SK-N-SH treated with all-trans-retinoic acid at 6 μM for 48 hours (cell line): Measurements from ENCODE around the gene AKR1D1.

ENCODE experiments used
- ATAC-seq: fragments of 200-7000 bp; cut with Tn5 transposase; 3 replicates; pipeline ENCODE4 v1.9.1; 2020; ENCODE audit warnings: mild to moderate bottlenecking, moderate library complexity
- ARNTL ChIP-seq: fragments of 450-650 bp; formaldehyde crosslinking; IDR thresholded peaks from 2 replicates; pipeline ENCODE4 v1.5.0; 2020; ENCODE audit warnings: low read depth, mild to moderate bottlenecking, moderate library complexity, borderline replicate concordance
- BACH2 ChIP-seq: fragments of 250-450 bp; sonication (Bioruptor Pico); IDR thresholded peaks from 2 replicates; pipeline ENCODE4 v1.9.0; 2021; ENCODE audit warnings: mild to moderate bottlenecking, borderline replicate concordance
- CREB5 ChIP-seq: fragments of 250-450 bp; sonication (Bioruptor Pico); IDR thresholded peaks from 2 replicates; pipeline ENCODE4 v1.5.1; 2020; ENCODE audit warnings: low read depth, mild to moderate bottlenecking, moderate library complexity
- CSRNP3 ChIP-seq: fragments of 250-450 bp; sonication (Bioruptor Pico); IDR thresholded peaks from 2 replicates; pipeline ENCODE4 v1.5.1; 2021; ENCODE audit warnings: mild to moderate bottlenecking, moderate library complexity
- ESRRG ChIP-seq: fragments of 250-450 bp; sonication (Bioruptor Pico); IDR thresholded peaks from 2 replicates; pipeline ENCODE4 v1.6.1; 2021; ENCODE audit warnings: mild to moderate bottlenecking
- GLIS3 ChIP-seq: fragments of 250-450 bp; sonication (Bioruptor Pico); IDR thresholded peaks from 2 replicates; pipeline ENCODE4 v1.5.0; 2020; ENCODE audit warnings: mild to moderate bottlenecking, moderate library complexity
- ISL1 ChIP-seq: fragments of 250-450 bp; sonication (Bioruptor Pico); IDR thresholded peaks from 2 replicates; pipeline ENCODE4 v2.1.2; 2022; ENCODE audit warnings: mild to moderate bottlenecking, moderate library complexity
- OSR1 ChIP-seq: fragments of 250-450 bp; sonication (Bioruptor Pico); IDR thresholded peaks from 2 replicates; pipeline ENCODE4 v1.8.0; 2022; ENCODE audit warnings: moderate library complexity, mild to moderate bottlenecking, inconsistent platforms
- POU6F1 ChIP-seq: fragments of 250-450 bp; sonication (Bioruptor Pico); IDR thresholded peaks from 2 replicates; pipeline ENCODE4 v1.8.0; 2021; ENCODE audit warnings: low read depth, mild to moderate bottlenecking, moderate library complexity, borderline replicate concordance
- PPARA ChIP-seq: fragments of 250-450 bp; sonication (Bioruptor Pico); IDR thresholded peaks from 2 replicates; pipeline ENCODE4 v1.5.0; 2020; ENCODE audit warnings: mild to moderate bottlenecking, borderline replicate concordance
- RARB ChIP-seq: fragments of 250-450 bp; sonication (Bioruptor Pico); IDR thresholded peaks from 2 replicates; pipeline ENCODE4 v1.8.0; 2021; ENCODE audit warnings: mild to moderate bottlenecking, moderate library complexity
- TCF4 ChIP-seq: fragments of 250-450 bp; sonication (Bioruptor Pico); IDR thresholded peaks from 2 replicates; pipeline ENCODE4 v1.8.0; 2021; ENCODE audit warnings: mild to moderate bottlenecking, moderate library complexity, borderline replicate concordance
- TOX ChIP-seq: fragments of 250-450 bp; sonication (Bioruptor Pico); IDR thresholded peaks from 2 replicates; pipeline ENCODE4 v1.8.0; 2021; ENCODE audit warnings: mild to moderate bottlenecking, moderate library complexity, borderline replicate concordance
- ZC3H10 ChIP-seq: fragments of 250-450 bp; sonication (Bioruptor Pico); IDR thresholded peaks from 2 replicates; pipeline ENCODE4 v1.5.1; 2021; ENCODE audit warnings: mild to moderate bottlenecking, moderate library complexity
- ZFP3 ChIP-seq: fragments of 250-450 bp; sonication (Bioruptor Pico); IDR thresholded peaks from 2 replicates; pipeline ENCODE4 v1.5.0; 2020; ENCODE audit warnings: mild to moderate bottlenecking, moderate library complexity
- ZNF565 ChIP-seq: fragments of 450-650 bp; formaldehyde crosslinking; conservative IDR thresholded peaks from 2 replicates; pipeline ENCODE4 v1.5.0; 2020; ENCODE audit warnings: low read depth, mild to moderate bottlenecking, moderate library complexity
- ZNF70 ChIP-seq: fragments of 450-650 bp; formaldehyde crosslinking; IDR thresholded peaks from 2 replicates; pipeline ENCODE4 v1.5.0; 2020; ENCODE audit warnings: mild to moderate bottlenecking, moderate library complexity
- ZNF8 ChIP-seq: fragments of 450-650 bp; formaldehyde crosslinking; IDR thresholded peaks from 2 replicates; pipeline ENCODE4 v1.5.0; 2020; ENCODE audit warnings: mild to moderate bottlenecking, moderate library complexity
- TF ChIP-seq, protein P1 (sequence below): fragments of 250-450 bp; sonication (Bioruptor Pico); IDR thresholded peaks from 2 replicates; pipeline ENCODE4 v1.8.0; 2020; ENCODE audit warnings: mild to moderate bottlenecking, moderate library complexity, borderline replicate concordance
- TF ChIP-seq, protein P2 (sequence below): fragments of 250-450 bp; sonication (Bioruptor Pico); IDR thresholded peaks from 2 replicates; pipeline ENCODE4 v1.5.0; 2020; ENCODE audit warnings: mild to moderate bottlenecking, moderate library complexity

The AKR1D1 gene

DNA sequence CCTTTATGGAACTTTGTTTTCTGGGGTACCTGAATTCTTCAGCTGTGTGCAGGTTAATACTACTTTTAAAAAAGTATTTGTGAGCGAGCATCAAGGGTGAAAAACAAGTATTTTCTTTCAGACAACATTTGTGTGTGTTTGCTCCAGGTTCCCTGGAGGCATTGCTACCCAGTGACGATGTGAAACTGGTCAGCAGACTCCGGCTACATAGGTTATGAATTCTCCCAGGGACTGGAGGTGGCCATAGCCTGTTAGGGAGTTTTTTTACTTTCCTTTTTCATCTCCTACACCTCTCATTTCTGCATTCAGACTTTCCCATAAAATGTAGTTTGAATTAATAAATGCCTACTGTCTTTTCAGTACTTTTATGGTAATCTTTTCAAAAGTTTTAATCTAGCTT is 7.6 kb downstream of the AKR1D1 start:
- TF ChIP-seq CSRNP3 (CRISPR knock-in tag) (no peak), TCF4 (CRISPR knock-in tag) (no peak), PPARA (no peak), OSR1 (no peak), ZNF70 (no peak), BACH2 (no peak), ZFP3 (CRISPR knock-in tag) (no peak), GLIS3 (no peak), RARB (CRISPR knock-in tag) (no peak), ISL1 (CRISPR knock-in tag) (no peak), ZC3H10 (CRISPR knock-in tag) (no peak), POU6F1 (no peak), CREB5 (CRISPR knock-in tag) (no peak), ZNF565 (CRISPR knock-in tag) (no peak)
- TF ChIP-seq, protein P1, sequence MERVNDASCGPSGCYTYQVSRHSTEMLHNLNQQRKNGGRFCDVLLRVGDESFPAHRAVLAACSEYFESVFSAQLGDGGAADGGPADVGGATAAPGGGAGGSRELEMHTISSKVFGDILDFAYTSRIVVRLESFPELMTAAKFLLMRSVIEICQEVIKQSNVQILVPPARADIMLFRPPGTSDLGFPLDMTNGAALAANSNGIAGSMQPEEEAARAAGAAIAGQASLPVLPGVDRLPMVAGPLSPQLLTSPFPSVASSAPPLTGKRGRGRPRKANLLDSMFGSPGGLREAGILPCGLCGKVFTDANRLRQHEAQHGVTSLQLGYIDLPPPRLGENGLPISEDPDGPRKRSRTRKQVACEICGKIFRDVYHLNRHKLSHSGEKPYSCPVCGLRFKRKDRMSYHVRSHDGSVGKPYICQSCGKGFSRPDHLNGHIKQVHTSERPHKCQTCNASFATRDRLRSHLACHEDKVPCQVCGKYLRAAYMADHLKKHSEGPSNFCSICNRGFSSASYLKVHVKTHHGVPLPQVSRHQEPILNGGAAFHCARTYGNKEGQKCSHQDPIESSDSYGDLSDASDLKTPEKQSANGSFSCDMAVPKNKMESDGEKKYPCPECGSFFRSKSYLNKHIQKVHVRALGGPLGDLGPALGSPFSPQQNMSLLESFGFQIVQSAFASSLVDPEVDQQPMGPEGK: no peak
- TF ChIP-seq, protein P2, sequence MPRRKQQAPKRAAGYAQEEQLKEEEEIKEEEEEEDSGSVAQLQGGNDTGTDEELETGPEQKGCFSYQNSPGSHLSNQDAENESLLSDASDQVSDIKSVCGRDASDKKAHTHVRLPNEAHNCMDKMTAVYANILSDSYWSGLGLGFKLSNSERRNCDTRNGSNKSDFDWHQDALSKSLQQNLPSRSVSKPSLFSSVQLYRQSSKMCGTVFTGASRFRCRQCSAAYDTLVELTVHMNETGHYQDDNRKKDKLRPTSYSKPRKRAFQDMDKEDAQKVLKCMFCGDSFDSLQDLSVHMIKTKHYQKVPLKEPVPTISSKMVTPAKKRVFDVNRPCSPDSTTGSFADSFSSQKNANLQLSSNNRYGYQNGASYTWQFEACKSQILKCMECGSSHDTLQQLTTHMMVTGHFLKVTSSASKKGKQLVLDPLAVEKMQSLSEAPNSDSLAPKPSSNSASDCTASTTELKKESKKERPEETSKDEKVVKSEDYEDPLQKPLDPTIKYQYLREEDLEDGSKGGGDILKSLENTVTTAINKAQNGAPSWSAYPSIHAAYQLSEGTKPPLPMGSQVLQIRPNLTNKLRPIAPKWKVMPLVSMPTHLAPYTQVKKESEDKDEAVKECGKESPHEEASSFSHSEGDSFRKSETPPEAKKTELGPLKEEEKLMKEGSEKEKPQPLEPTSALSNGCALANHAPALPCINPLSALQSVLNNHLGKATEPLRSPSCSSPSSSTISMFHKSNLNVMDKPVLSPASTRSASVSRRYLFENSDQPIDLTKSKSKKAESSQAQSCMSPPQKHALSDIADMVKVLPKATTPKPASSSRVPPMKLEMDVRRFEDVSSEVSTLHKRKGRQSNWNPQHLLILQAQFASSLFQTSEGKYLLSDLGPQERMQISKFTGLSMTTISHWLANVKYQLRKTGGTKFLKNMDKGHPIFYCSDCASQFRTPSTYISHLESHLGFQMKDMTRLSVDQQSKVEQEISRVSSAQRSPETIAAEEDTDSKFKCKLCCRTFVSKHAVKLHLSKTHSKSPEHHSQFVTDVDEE (CRISPR knock-in tag): no peak
- no peak for ATAC-seq

- ATAC-seq: no peak
- TF ChIP-seq BACH2 (no peak), RARB (CRISPR knock-in tag) (no peak), POU6F1 (no peak), OSR1 (no peak), ZFP3 (CRISPR knock-in tag) (no peak), ESRRG (CRISPR knock-in tag) (no peak), ZC3H10 (CRISPR knock-in tag) (no peak), ISL1 (CRISPR knock-in tag) (no peak), ZNF565 (CRISPR knock-in tag) (no peak), TCF4 (CRISPR knock-in tag) (no peak), ARNTL (CRISPR knock-in tag) (no peak), CREB5 (CRISPR knock-in tag) (no peak), GLIS3 (no peak), ZNF8 (no peak), TOX (CRISPR knock-in tag) (no peak)
- TF ChIP-seq, protein P1: no peak
- TF ChIP-seq, protein P2 (CRISPR knock-in tag): no peak
Observed at GRCh38 chr7:138086563-138087270, 10.5 kb downstream of the AKR1D1 start.
